Keratinocyte (primary cell): ENCODE measurements around the gene OVOL3. TPM values are rescaled to one million over a fixed set of nuclear protein-coding genes. Genes with fewer than 3 reads are reported as not detected.

Experiments used
- DNase-seq: peaks from one replicate; pipeline ENCODE4 v3.0.0-alpha.2; 2011; ENCODE audit warnings: low read depth, missing footprints, low spot score
- FAIRE-seq: peaks from 2 replicates; lab custom pipeline; 2011; peaks lifted over from hg19 to GRCh38; lab: Jason Lieb, UNC
- H2AFZ ChIP-seq: 2 replicates; pipeline ENCODE4 v1.6.0; 2012; ENCODE audit warnings: low read length, control low read depth, inconsistent platforms; ENCODE audit not compliant: control insufficient read depth
- H3K27ac ChIP-seq: 2 replicates; pipeline ENCODE4 v1.5.1; 2011; ENCODE audit warnings: low read length; ENCODE audit not compliant: control insufficient read depth, insufficient read depth
- H3K27me3 ChIP-seq: 3 replicates; pipeline ENCODE4 v1.6.0; 2011; ENCODE audit warnings: low read length; ENCODE audit not compliant: control insufficient read depth, insufficient read depth; ENCODE audit errors: extremely low read depth
- H3K36me3 ChIP-seq, 2 experiments: 2 replicates in 1 of 2; 3 replicates in 1 of 2; pipeline ENCODE4 v1.5.1; 2011; ENCODE audit warnings: low read length in 2 of 2, mild to moderate bottlenecking in 1 of 2; ENCODE audit not compliant: control insufficient read depth in 2 of 2, insufficient read depth in 2 of 2; ENCODE audit errors: extremely low read depth in 1 of 2
- H3K4me1 ChIP-seq: 3 replicates; pipeline ENCODE4 v1.5.1; 2011; ENCODE audit warnings: low read length; ENCODE audit not compliant: control insufficient read depth, insufficient read depth; ENCODE audit errors: extremely low read depth
- H3K4me2 ChIP-seq: 3 replicates; pipeline ENCODE4 v1.6.0; 2011; ENCODE audit warnings: low read depth, low read length; ENCODE audit not compliant: control insufficient read depth, insufficient read depth; ENCODE audit errors: extremely low read depth
- H3K4me3 ChIP-seq, 3 experiments: fragments of 200-600 bp in 1 of 3; sonication (generic) in 1 of 3; 2 replicates in 2 of 3; 3 replicates in 1 of 3; pipeline ENCODE4 v1.5.1; 2011 to 2016; ENCODE audit warnings: low read length in 3 of 3, mild to moderate bottlenecking in 3 of 3, control low read depth in 2 of 3, inconsistent platforms in 1 of 3, low read depth in 1 of 3, mixed read lengths in 1 of 3, mixed run types in 1 of 3, moderate library complexity in 1 of 3; ENCODE audit not compliant: control insufficient read depth in 2 of 3, insufficient read depth in 2 of 3; ENCODE audit errors: extremely low read depth in 1 of 3
- H3K79me2 ChIP-seq: 2 replicates; pipeline ENCODE4 v1.6.0; 2012; ENCODE audit warnings: low read length; ENCODE audit not compliant: control insufficient read depth, insufficient read depth
- H3K9ac ChIP-seq: 3 replicates; pipeline ENCODE4 v1.6.0; 2011; ENCODE audit warnings: low read length; ENCODE audit not compliant: control insufficient read depth, insufficient read depth; ENCODE audit errors: extremely low read depth
- H3K9me1 ChIP-seq: 3 replicates; pipeline ENCODE4 v1.6.0; 2011; ENCODE audit warnings: low read length; ENCODE audit not compliant: control insufficient read depth, insufficient read depth; ENCODE audit errors: extremely low read depth
- H3K9me3 ChIP-seq: 2 replicates; pipeline ENCODE4 v1.5.1; 2012; ENCODE audit warnings: low read depth, low read length; ENCODE audit not compliant: control insufficient read depth
- H4K20me1 ChIP-seq: 3 replicates; pipeline ENCODE4 v1.6.0; 2011; ENCODE audit warnings: low read length; ENCODE audit not compliant: control insufficient read depth, insufficient read depth; ENCODE audit errors: extremely low read depth
- EZH2 ChIP-seq: IDR thresholded peaks from one replicate; pipeline ENCODE4 v1.6.1; 2012; ENCODE audit warnings: inconsistent platforms, mild to moderate bottlenecking, low read length, moderate library complexity
- dilution Hi-C: fragments of 300-500 bp; cut with MboI; formaldehyde crosslinking; loops from one replicate; pipeline ENCODE4 v1.7.0; 2020; ENCODE audit warnings: low sequenced_read_pairs; ENCODE audit not compliant: extremely low pct_ligation_motif_present
- polyA plus RNA-seq, 5 experiments: library from polyadenylated mRNA; depleted of rRNA in 3 of 5; stranded (reverse) in 3 of 5; stranded (forward) in 1 of 5; unstranded in 1 of 5; fragments of >200 nt; gene quantifications; 1 replicate in 1 of 5; 2 replicates in 3 of 5; 3 replicates in 1 of 5; pipeline versions ENCODE4 v1.2.1 to v1.2.3, GENCODE V29; 2011 to 2012; ENCODE audit warnings: missing spikeins in 2 of 5, low read depth in 1 of 5, low replicate concordance in 1 of 5
- TF ChIP-seq, protein P1 (sequence below), 3 experiments: IDR thresholded peaks in 1 of 3; conservative IDR thresholded peaks in 1 of 3; optimal IDR thresholded peaks in 1 of 3; 2 replicates in 2 of 3; 3 replicates in 1 of 3; pipeline versions ENCODE3 to v1.5.1; 2011; ENCODE audit warnings: low read length in 3 of 3, mild to moderate bottlenecking in 3 of 3, moderate library complexity in 2 of 3, control low read depth in 1 of 3, inconsistent platforms in 1 of 3; ENCODE audit not compliant: insufficient read depth in 2 of 3; ENCODE audit errors: extremely low read depth in 1 of 3

OVOL3 gene
- polyA plus RNA-seq, 1 donor (not counting 4 experiments of a cell fraction or from before 2014, with no cell fraction given) = not detected

DNA sequence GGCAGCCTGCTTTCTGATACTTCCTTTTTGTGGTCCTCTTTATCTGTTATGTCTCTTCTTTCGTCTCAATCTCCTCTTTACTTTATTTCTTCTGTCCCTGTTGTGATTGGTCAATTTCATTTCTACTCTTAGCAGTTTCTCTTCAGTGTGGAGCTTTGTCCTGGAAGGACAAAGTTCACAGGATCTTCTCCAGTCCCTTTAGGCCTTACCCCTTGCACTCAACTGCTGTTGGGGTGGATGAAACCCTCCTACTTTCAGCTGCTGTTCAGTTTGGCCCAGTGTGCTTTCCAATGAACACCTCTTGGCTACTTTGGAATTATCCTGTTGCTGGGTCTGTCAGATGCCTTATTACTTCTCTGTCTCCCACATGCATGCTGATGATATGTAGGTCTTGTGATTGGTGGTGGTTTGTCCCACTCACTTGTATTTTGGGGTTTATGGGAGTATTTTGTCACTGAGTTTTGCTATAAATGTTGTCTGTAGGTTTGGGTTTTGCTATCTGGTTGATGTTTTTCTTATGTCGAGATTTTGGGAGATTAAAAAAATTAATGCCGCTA lies 31.5 kb upstream of the OVOL3 start:
- no peak overlapping the region for H2AFZ ChIP-seq
- no peak for FAIRE-seq

DNA sequence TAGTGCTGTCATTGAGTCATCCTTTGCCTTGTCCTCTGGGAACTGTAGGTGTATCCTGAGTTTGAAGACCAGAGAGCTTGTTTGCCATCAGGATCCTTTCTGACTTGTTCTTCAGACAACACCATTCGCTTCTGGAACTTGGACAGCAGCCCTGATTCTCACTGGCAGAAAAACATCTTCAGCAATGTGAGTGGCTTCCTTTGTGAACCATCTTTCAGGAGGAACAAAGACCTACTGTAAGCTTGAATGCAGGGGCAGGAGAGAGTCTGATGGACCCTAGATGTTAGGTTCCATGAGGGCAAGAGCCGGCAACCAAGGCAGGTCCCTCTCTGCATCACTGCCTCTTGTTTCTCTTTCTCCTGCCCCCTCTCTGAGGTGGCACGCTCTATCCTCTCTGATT lies 29.6 kb upstream of the OVOL3 start:
- Histone ChIP-seq H2AFZ (no peak overlapping the region), H3K4me3 (no peak overlapping the region), H3K27me3 (no peaks in the 10 kb centered on the region), H3K79me2 (no peaks in the 10 kb centered on the region), H3K9me3 (no peaks in the 10 kb centered on the region), H3K36me3 (peaks cover 5 to 24% of the 10 kb centered on the region in 2 experiments), H3K9me1 (no peaks in the 10 kb centered on the region), H3K9ac (no peak overlapping the region), H3K4me1 (no peaks in the 10 kb centered on the region), H3K27ac (no peak overlapping the region), H4K20me1 (no peaks in the 10 kb centered on the region), H3K4me2 (no peak overlapping the region)
- FAIRE-seq (no peak), DNase-seq (no peak)
- dilution Hi-C loops = no loop called here
- TF ChIP-seq, protein P1, sequence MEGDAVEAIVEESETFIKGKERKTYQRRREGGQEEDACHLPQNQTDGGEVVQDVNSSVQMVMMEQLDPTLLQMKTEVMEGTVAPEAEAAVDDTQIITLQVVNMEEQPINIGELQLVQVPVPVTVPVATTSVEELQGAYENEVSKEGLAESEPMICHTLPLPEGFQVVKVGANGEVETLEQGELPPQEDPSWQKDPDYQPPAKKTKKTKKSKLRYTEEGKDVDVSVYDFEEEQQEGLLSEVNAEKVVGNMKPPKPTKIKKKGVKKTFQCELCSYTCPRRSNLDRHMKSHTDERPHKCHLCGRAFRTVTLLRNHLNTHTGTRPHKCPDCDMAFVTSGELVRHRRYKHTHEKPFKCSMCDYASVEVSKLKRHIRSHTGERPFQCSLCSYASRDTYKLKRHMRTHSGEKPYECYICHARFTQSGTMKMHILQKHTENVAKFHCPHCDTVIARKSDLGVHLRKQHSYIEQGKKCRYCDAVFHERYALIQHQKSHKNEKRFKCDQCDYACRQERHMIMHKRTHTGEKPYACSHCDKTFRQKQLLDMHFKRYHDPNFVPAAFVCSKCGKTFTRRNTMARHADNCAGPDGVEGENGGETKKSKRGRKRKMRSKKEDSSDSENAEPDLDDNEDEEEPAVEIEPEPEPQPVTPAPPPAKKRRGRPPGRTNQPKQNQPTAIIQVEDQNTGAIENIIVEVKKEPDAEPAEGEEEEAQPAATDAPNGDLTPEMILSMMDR (optimal IDR thresholded peaks at IDR 0.05 in 1 of 3, IDR thresholded peaks at IDR 0.05 in 1 of 3, conservative IDR thresholded peaks at IDR 0.05 in 1 of 3; ENCODE audit: extremely low read depth in 1 of 3, insufficient read depth in 2 of 3, low read length in 3 of 3) = no peak
- no peak for TF ChIP-seq EZH2

More for the DNA sequence above, 31.5 kb upstream of the OVOL3 start:
- Histone ChIP-seq H3K27me3 (no peaks in the 10 kb centered on the region), H3K4me1 (no peaks in the 10 kb centered on the region), H3K9me1 (no peaks in the 10 kb centered on the region), H3K9ac (no peak overlapping the region), H3K36me3 (peaks cover 4 to 23% of the 10 kb centered on the region in 2 experiments), H3K79me2 (no peaks in the 10 kb centered on the region), H4K20me1 (no peaks in the 10 kb centered on the region), H3K9me3 (no peaks in the 10 kb centered on the region), H3K27ac (no peak overlapping the region), H3K4me2 (no peak overlapping the region), H3K4me3 (no peak overlapping the region)
- TF ChIP-seq EZH2 = no peak
- TF ChIP-seq, protein P1 (optimal IDR thresholded peaks at IDR 0.05 in 1 of 3, IDR thresholded peaks at IDR 0.05 in 1 of 3, conservative IDR thresholded peaks at IDR 0.05 in 1 of 3; ENCODE audit: extremely low read depth in 1 of 3, insufficient read depth in 2 of 3, low read length in 3 of 3) = no peak
- dilution Hi-C loops = no loop called here
- no peak for DNase-seq
